ENCODE measurements around the gene MINDY2.
"Not testable (repeated sequence)": the region's sequence is repeated elsewhere in the genome, so short reads cannot be mapped to it uniquely, and the experiment has no call there.

The MINDY2 gene

DNA sequence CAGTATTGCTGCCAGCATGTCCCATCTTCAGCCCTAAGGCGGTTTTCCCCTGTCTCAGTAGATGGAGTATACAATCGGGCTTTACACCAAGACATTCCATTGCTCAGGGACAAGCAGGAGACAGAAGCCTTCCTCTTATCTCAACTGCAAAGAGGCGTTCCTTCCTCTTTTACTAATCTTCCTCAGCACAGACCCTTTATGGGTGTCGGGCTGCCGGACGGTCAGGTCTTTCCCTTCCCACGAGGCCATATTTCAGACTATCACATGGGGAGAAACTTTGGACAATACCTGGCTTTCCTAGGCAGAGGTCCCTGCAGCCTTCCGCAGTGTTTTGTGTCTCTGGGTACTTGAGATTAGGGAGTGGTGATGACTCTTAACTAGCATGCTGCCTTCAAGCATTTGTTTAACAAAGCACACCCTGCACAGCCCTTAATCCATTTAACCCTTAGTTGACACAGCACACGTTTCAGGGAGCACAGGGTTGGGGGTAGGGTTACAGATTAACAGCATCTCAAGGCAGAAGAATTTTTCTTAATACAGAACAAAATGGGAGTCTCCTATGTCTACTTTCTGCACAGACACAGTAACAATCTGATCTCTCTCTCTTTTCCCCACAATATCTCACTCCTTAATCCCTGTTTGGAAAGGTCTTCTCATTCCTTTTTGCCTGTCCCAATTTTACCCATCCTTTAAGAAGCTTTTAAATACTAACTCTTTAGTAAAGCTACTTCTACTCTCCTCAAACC, 62.8 kb downstream of the MINDY2 start:
- DNase-seq = not testable (repeated sequence)

DNA sequence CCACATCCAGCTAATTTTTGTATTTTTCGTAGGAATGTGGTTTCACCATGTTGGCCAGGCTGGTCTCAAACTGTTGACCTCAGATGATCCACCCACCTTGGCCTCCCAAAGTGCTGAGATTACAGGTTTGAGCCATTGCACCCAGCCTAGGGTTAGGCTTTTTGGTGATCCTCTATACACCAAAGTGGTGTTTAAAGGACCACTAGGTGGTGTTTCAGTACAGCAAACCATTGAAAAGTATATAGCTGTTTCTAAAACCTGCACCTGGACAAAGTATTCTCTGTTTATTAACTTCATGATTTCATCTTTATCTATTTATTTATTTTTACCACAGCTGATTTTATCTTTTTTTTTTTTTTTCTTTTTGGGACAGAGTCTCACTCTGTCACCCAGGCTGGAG, 68.4 kb downstream of the MINDY2 start:
- no peak for DNase-seq

DNA sequence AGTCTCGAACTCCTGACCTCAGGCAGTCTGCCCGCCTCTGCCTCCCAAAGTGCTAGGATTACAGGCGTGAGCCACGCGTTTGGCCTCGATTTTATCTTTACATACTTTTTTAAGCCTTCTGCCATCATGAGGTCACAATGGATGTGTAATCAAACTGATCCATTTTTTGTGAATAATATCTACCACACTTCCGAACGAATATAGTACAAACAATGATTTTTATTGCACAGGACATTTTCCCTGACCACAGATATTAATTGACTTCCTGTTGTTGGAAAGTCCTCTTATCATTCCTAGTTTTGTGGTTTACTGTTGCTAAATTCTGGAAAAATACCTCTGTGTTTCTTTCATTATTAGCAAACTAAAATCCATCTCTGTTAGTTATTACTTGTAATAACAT, 68.9 kb downstream of the MINDY2 start:
- no peak for DNase-seq

DNA sequence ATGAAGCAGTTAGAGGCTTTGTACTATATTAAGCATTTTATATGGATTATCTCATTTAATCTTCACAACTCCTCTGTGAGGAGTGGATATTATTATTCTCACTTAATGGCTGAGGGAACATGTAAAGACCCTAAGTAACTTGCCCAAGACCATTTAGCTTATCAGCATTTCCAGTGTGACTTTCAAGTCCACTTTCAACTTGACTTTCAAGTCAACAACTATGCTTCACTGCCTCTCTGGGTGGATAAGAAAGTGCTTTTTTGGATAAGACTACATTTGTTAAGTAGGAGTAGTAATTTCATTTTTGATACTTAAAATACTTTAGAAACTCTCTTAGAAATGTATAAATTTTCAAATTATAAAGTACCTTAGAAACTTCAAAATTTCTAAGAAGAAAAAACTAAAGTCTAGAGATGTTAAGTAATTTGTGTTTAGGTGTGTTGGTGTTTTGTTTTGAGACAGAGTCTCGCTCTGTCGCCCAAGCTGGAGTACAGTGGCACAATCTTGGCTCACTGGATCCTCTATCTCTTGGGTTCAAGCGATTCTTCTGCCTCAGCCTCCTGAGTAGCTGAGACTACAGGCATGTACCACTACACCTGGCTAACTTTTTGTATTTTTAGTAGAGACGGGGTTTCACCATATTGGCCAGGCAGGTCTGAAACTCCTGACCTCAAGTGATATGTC, 71.8 kb downstream of the MINDY2 start:
- DNase-seq = no peak

DNA sequence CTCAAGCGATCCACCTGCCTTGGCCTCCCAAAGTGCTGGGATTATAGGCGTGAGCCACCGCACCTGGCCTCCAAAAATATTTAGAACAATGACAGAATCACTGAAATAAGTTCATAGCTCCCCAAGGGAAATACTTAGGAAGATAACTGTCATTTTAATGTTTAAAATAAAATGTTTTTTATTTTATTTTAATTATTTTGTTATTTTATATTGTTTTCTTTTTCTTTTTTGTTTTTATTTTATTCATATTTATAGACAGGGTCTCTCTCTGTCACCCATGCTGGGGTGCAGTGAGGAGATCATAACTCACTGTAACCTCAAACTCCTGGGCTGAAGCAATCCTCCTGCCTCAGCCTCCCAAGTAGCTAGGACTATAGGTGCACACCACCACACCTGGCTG, 80.1 kb downstream of the MINDY2 start:
- DNase-seq = not testable (repeated sequence)

DNA sequence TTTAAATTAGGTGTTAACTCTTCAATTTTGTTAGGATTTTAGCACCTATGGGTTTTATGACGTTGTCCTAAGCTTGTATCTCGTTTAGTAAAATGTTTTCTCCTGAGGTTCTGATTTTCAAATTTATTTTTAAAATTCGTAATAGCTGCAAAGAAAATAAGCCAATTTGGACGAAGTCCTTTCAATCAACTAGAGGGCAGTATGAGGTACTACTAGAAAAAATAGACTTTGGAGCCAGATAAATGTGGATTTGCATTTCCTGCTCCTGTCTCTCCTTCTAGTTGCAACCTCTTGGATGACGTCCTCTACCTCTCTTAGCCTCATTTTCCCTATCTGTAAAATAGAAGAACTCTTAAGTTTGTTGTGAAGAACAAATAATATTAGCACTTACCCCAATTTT, 81.2 kb downstream of the MINDY2 start:
- DNase-seq = no peak

DNA sequence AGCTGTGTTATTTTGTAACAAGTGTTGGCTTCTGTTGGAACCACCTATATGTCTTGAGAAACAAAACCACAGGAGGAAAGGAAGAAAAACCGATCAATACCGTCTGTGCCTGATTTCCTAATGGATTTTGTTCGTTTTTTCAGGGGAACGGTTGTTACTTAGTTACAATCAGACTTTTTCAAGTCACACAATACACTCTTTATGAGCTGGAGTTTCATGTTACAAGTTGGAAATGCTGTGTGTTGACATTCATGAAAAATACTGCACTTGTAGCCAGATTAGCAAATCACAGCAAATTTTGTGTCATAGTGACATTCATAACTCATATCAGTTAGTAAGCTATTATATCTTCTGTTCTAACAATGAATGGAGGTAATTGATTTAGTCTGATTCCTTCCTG, 83.5 kb downstream of the MINDY2 start:
- no peak for DNase-seq

DNA sequence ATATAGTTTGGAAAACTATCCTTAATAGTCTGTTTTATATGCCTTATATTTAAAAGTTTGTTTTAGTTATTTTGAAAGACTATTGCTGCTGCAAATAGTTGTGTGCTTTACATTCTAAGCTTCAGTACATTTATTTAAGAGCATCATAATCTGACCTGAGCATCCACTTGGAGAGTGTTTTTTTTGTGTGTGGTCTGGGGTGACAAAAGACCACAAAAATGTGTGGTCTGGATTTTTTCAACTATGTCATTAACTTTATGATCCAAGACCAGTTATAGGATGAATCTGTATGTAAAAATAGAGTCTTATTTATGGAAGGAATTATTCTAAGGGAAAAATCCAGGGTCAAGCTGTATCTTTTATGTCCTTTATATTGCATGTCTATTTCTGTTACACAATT, 85.0 kb downstream of the MINDY2 start:
- DNase-seq = no peak

DNA sequence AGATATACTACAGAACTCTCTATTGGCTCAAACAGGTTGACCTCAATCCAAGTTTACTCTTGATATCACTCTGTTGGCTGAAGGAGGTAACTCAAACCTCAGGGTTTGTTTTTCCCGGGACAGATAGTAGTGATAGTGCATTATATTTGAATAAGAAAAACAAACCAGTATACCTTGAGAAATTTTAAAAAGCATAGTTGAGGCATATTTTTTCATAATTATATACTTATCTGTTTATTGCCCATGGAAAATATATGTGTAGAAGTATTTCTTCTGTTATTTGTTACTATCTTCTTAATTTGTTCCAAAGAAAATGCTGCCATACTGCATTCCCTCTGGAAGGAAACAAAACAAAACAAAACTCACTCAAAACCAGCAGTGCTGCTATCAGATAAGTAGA, 85.5 kb downstream of the MINDY2 start:
- DNase-seq = not testable (repeated sequence)

DNA sequence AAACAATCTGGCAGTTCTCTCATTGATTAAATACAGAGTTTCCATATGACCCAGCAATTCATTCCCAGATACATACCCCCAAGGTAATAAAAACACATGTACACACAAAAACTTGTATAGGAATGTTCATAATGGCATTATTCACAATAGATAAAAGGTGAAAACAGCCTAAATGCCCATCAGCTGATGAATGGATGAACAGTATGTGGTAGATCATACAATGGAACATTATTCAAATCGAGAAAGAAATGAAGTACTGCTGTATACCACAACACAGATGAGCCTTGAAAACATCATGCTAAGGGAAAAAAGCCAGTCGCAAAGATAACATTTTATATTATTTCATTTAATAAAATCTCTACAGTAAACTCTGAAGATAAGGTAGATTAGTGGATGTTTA, 91.2 kb downstream of the MINDY2 start:
- DNase-seq = no peak

DNA sequence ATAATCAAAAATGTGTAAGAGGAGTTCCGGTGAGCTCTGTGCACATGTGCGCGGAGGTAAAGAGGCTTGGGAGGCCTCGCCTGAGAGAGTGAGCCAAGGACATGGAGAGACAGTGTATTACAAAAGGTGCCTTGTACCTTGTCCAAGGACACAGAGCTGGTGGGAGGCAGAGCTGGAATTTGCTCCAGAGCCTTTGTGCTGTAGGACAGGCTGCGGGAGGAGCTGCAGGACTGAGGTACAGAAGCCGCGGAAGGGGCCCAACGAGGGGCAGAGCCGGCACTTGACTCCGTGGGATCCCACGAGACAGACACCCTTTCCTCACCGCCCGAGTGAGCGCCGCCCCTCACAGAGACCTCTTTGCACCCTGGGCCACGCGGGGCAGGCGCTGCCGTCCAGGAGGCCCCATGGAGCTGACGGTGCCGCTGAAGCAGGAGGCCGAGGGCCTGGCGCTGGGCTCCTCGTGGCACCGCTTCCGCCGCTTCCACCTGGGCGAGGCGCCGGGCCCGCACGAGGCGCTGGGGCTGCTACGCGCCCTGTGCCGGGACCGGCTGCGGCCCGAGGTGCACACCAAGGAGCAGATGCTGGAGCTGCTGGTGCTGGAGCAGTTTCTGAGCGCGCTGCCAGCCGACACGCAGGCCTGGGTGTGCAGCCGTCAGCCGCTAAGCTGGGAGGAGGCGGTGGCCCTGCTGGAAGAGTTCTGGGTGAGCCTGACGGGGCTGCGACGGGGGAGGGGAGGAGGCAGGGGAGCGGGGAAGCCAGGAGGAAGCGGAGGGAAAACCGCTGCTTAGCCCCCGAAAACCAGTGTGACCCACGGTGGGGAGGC, 93.7 kb downstream of the MINDY2 start:
- no peak for DNase-seq

DNA sequence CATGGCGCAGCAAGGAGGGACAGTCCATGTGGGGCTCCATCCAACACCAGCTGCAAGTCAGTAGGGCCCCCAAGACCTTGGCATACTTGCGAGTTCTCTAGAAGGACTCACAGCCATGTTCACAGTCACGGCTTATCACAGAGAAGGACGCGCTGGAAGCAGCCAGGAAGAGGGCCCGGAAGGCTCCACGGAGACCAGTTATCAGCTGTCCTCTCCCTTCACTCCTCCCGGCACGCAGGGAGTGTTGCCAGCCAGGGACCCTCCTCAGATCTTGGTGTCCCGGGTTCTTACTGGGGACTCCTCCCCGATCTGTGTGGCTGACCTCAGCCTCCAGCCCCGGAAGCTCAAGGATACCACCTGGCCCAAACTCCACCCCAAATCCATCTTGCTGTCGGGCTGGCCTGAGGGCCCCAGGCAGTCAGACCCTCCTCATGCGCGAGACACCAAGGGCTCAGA, 94.4 kb downstream of the MINDY2 start:
- no peak for DNase-seq

DNA sequence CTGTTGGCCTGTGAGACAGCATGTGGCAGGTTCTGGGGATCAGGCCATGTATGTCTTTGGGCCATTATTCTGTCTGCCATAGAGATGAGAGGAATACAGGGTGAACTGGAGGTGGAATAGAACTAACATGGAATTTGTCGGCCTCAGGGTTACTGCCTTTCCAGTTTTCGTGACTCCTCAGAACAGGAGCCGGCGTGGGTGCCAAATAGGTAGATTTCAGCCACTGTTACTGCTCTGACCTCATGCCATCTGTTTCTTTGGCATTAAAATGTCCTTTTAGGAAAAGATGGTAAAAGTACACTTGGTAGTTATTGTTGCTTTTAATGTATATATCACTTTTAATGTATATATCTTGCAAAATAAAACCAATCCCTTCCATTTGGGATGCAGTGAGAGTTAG, 96.8 kb downstream of the MINDY2 start:
- no peak for DNase-seq

DNA sequence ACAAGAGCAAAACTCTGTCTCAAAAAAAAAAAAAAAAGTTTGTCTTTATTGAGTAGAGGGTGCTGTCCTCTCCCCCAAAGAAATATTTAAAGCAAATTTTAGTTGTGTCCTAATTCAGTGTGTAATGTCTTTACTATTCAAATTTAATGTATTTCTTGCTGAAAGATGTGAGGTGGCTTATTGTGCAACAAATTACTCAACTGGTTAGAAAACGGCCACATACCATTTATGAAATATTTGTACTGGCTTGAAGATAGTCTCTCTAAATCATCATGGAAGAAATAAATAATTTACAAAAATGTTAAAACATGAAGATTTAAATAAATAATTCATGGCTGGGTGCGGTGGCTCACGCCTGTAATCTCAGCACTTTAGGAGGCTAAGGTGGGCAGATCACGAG, 99.3 kb downstream of the MINDY2 start:
- DNase-seq = no peak

DNA sequence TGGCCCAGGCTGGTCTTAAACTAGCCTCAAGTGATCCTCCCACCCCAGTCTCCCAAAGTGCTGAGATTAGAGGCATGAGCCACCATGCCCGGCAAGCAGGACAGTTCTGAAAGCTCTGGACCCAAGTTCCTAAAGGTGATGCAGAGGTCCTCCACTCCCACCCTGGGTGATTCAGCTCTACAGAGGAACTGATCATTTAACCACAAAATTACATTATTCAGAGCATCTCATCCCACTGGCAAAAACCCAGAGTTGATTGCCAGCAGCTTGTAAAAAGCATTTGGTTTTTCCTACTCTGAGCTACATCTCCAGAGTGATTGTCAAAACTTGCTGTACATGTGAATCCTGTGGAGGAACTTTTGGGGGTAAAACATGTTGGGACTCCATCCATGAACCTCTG, 102.2 kb downstream of the MINDY2 start:
- no peak for DNase-seq

DNA sequence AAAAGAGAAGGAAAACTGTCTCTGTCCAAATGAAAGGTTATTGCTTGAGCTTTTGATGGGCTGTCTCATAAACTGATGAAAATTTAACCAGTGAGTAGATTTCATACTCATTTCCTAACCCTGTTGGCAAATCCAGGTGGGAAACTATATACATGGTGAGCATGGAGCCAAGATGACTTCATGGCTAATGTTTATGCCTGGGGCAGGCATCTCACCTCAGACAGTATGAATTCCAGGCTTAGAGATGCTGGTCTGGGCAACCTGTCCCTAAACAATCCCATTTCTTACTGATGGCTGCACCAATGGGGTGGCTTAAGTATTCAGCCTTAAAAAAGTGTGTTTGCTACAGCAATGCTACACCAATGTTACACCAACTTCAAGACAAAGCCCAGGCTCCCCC, 104.2 kb downstream of the MINDY2 start:
- DNase-seq = no peak

DNA sequence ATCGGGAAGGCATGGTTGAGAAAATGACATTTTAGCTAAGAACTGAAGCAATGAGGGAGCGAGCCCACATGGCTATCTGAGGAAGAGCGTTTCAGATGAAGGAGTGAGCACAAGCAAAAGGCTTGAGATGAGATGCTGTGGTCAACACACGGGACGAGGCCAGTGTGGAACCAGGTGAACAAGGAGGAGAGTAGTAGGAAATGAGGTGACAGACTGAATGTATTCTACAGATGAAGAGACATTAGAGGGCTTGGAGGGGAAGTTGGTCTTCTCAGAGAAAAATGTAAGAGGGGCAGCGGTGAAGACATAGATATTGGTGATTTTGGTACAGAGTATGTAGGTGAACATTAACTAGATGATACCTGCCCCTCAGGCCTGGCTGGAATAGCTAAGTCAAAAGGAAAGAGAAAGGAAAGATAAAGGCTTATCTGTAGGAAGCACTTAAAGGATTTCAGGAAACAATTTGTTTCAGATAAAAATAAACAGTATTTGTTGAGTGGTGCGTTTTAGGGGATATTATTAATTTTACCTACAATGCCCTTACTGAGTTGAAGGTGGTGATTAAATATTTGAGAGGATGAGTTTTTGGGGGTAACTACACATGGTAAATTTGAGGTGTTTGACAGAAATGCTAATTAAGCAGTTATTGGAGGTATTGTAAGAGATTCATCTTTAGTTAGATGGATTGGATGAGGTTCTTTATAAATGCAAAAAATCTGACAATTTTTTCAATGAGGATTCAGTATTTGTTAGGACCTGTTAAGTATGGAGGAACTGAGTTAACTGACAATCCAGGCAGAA, 105.4 kb downstream of the MINDY2 start:
- no peak for DNase-seq

DNA sequence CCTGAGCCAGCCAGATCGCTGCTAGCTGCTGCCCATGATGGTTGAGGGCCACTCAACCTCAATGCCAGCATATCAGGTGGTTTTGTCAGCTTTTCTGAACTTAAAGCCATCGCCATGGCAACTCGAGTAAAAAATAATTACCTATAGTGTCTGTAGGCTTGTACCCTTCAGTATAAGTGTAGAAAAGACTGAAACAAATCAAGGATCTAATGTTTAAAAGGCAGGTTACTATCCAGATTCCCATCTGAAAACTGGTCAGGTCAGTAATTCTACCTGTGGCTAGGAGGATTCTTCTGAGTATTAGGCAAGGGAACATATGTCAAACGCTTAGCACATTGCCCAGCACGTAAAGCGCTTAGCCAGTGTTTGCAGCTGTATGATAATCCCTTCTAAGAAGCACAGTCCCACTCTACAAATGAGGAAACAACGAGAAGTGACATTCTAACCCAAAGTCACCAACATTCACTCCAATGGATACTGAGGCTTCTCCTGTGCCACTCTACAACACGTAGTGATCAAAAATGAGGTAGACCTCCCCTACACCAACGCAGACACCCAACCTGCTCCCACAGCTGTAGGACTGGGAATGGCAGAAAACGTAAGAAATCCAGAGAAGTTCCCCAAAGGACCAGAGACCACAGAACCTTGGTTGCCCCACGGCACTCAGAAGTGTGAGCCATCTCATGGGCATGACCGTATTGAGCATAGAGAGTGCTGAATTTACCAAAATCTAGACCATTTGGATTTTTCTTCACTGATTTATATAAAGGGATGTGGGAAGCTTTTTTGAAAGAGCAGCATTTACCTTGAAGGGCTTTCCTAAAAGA, 107.1 kb downstream of the MINDY2 start:
- no peak for DNase-seq

DNA sequence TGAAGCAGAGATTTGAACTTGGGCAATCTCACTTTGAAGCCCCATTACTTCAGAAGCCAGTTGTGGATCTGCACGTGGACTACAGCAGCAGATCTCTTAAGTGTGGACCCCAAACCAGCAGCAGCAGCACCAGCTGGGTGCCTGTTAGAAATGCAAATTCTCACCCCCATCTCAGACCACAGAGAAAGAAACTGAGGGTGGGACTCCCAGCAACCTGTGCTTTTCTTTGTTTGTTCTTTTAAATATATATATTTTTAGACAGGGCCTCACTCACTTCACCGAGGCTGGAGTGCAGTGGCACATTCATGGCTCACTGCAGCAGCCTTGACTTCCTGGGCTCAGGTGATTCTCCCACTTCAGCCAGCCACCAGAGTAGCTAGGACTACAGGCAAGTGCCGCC, 109.2 kb downstream of the MINDY2 start:
- DNase-seq = no peak

DNA sequence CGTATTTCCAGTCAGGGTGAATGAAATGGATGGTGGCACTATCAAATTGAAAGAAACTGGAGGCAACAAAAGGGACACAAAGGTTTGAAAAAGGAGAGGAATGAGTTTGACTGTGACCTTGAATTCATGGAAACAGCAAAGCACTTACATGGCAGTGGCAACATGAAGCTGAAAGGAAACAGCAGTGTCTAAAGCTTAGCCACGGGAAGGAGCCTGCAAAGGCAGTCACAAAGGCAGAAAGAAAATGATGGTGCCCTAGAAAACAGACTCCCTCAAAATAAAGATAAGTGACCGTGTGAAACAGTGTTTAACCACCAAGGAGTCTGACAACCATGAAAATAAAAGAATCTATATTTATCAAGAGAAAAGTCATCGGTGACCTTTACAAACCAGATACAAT, 111.1 kb downstream of the MINDY2 start:
- DNase-seq = no peak

DNA sequence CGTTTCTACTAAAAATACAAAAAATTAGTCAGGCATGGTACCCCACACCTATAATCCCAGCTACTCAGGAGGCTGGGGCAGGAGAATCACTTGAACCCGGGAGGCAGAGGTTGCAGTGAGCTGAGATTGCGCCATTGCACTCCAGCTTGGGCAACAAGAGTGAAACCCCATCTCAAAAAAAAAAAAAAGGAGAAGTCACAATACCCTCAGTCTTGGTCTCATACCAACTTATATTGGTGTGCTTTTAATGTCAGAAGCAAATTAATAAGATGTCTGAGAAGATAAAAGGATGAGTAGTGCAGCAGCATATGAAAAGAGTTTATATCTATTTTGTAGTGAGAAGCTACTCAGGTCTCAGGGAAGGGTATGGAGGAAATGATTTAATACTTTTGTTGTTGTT, 112.8 kb downstream of the MINDY2 start:
- not testable (repeated sequence) for DNase-seq

DNA sequence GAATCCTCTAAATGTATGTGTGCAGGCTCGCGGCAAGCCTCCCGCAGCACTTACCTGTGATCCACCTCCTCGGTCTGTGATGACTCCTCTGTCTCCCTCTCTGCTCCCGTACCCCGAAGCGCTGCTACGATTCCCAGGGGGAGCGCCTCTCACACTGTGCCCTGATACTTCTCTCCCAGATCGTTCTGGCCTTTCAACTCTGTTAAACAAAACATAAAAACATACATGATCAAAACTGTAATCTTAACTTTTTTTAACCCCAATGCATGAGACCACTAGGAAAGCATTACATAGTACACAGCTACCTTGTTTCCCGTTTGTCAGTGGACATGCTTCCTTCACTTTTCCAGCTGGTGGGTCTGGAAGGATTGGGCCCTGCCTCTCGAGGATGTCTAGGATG, 115.8 kb downstream of the MINDY2 start:
- no peak for DNase-seq
